ENCODE data around the gene CPEB1. TPM values are rescaled to one million over a fixed set of nuclear protein-coding genes. Genes with fewer than 3 reads are reported as not detected.
"Not testable (repeated sequence)": the region's sequence is repeated elsewhere in the genome, so short reads cannot be mapped to it uniquely, and the experiment has no call there.

Gene CPEB1
- total RNA-seq, 1 experiment from 2014 or later = not detected

DNA sequence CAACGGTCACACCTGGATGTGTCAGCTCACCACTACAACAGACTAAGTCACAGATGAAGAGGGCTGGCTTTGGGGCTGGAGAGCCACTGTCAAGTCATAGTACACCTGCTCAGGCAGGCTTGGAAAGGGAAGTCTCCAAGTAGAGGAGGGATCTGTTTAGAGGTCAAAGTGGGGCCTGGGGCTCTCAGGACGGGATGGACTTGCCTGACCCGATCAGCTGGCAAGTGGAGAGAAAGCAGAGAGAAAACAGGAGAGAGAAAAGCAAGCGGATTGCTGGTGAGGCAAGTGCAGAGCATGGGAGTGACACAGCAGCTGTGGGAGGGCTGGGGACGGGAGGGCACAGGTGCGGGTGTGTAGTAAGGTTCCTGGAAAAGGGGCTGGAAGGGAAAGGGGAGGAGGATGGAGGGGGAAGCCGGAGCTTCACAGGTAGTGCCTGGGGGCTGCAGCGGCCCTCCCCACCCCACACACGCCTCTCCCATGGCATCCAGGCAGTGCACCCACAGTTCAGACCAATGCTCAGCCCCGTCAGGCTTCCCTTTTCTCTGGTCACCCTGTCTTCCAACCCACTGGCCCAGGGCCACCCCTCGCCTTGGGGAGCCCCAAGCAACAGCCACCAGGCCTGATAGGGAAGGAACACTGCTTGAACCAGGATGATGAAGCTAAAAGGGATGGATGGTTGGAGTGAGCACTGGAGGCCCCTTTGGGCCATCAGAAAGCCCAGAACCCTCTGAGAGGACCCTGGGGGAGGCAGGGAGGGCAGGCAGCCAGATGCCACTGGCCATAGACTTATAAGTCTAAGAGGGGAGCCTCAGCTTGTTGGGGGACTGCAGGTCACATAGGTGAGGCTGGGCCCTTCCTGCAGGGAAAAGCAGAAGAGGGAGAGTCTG lies 115.4 kb downstream of the CPEB1 start:
- Histone ChIP-seq H3K79me2 (ENCODE audit: low read length) (no peaks in the 10 kb centered on the region), H3K4me2 (ENCODE audit: low read depth, low read length, poor library complexity, severe bottlenecking) (no peak overlapping the region), H3K9me2 (replicated peaks; ENCODE audit: insufficient read depth, low read length) (no peaks in the 10 kb centered on the region), H3K27me3 (ENCODE audit: low read length) (no peaks in the 10 kb centered on the region), H4K20me1 (ENCODE audit: insufficient read depth, low read depth, low read length) (peaks cover 6% of the 10 kb centered on the region; the same call in 1 of the 2 replicates), H3K27ac (ENCODE audit: low read length) (no peak overlapping the region), H3K9ac (ENCODE audit: low read length) (no peak overlapping the region), H3K9me3 (ENCODE audit: low read length) (no peaks in the 10 kb centered on the region), H2AFZ (ENCODE audit: low read length) (no peak overlapping the region), H3K36me3 (ENCODE audit: insufficient read depth, low read length) (peaks cover 12% of the 10 kb centered on the region), H3K4me1 (ENCODE audit: low read length) (peaks cover 10% of the 10 kb centered on the region), H3K4me3 (ENCODE audit: low read length) (no peak overlapping the region)
- no peak for DNase-seq

DNA sequence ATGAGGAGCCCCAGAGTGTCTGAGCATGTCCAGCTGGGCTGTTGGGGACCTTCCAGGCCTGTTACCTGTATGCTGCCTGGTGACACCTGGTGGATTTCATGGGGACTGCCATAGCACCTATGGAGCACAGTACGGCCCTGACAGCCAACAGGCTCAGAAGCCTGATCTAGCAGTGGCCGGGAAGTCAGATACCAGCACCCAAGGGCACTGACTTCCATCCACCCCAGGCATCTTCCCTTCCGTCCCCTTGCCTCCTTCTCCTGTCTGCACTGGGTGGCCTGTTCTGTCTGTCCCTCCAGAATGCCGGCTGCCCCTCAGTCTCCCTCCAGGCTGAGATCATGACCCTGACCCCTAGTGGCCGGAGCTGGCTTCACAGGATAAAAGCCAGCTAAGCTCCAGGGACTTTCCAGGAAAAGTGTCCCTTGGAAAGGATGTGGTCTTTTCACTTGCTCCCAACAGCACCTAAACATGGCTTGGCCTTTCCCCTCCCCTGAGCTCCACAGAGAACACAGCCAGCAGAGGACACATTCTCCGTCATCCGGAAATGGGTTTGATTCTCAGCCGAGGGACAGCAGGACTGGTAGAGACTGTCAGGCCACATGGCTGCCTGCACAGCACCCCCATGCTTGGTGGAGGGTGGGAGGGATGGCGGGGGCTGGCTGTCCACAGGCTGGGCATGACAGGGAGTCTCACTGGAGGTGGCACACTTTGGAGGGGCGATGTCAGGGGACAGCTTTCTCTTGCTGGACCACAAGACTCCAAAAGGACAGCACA lies 116.4 kb downstream of the CPEB1 start:
- Histone ChIP-seq H3K9ac (ENCODE audit: low read length) (peak overlapping the region; percentile 30; the same call in 1 of the 2 replicates), H3K9me2 (replicated peaks; ENCODE audit: insufficient read depth, low read length) (no peaks in the 10 kb centered on the region), H3K27me3 (ENCODE audit: low read length) (no peaks in the 10 kb centered on the region), H4K20me1 (ENCODE audit: insufficient read depth, low read depth, low read length) (peaks cover 5% of the 10 kb centered on the region; the same call in 1 of the 2 replicates), H3K4me1 (ENCODE audit: low read length) (peaks cover 10% of the 10 kb centered on the region), H3K4me2 (ENCODE audit: low read depth, low read length, poor library complexity, severe bottlenecking) (no peak overlapping the region), H3K9me3 (ENCODE audit: low read length) (no peaks in the 10 kb centered on the region), H3K27ac (ENCODE audit: low read length) (no peak overlapping the region), H3K79me2 (ENCODE audit: low read length) (no peaks in the 10 kb centered on the region), H2AFZ (ENCODE audit: low read length) (no peak overlapping the region), H3K4me3 (ENCODE audit: low read length) (no peak overlapping the region), H3K36me3 (ENCODE audit: insufficient read depth, low read length) (peaks cover 3% of the 10 kb centered on the region; the same call in 1 of the 2 replicates)
- DNase-seq = peak; percentile 79

DNA sequence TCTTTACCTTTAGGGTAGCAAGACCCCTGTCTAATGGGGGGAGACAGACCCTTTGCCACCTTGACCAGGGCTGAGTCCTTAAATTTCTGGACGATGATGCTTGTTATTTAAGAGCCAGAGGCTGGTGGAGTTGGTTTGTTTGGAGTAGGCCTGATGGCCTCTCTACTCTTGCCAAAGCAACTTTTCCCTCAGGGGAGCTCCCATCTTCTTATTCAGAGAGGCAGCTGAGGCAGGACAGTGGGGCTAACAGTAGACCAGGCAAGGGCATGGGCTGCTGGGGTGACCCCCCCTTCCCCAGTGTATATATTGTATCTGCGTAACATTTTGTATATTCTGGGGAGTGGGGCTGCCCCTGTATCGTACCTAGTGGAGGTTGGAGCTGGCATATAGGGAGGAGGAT lies 117.2 kb downstream of the CPEB1 start:
- DNase-seq = no peak
- H2AFZ ChIP-seq (ENCODE audit: low read length) = no peak overlapping the region
- no peaks in the 10 kb centered on the region for H3K9me3 ChIP-seq (ENCODE audit: low read length)
- H3K27me3 ChIP-seq (ENCODE audit: low read length) = no peaks in the 10 kb centered on the region
- no peaks in the 10 kb centered on the region for H3K79me2 ChIP-seq (ENCODE audit: low read length)
- no peaks in the 10 kb centered on the region for H3K36me3 ChIP-seq (ENCODE audit: insufficient read depth, low read length)
- H3K27ac ChIP-seq (ENCODE audit: low read length) = no peak overlapping the region
- no peak overlapping the region for H3K9ac ChIP-seq (ENCODE audit: low read length)
- no peak overlapping the region for H3K4me3 ChIP-seq (ENCODE audit: low read length)
- H3K9me2 ChIP-seq (replicated peaks; ENCODE audit: insufficient read depth, low read length) = no peaks in the 10 kb centered on the region
- H4K20me1 ChIP-seq (ENCODE audit: insufficient read depth, low read depth, low read length) = peaks cover 5% of the 10 kb centered on the region; the same call in 1 of the 2 replicates
- H3K4me1 ChIP-seq (ENCODE audit: low read length) = peaks cover 10% of the 10 kb centered on the region
- H3K4me2 ChIP-seq (ENCODE audit: low read depth, low read length, poor library complexity, severe bottlenecking) = no peak overlapping the region

DNA sequence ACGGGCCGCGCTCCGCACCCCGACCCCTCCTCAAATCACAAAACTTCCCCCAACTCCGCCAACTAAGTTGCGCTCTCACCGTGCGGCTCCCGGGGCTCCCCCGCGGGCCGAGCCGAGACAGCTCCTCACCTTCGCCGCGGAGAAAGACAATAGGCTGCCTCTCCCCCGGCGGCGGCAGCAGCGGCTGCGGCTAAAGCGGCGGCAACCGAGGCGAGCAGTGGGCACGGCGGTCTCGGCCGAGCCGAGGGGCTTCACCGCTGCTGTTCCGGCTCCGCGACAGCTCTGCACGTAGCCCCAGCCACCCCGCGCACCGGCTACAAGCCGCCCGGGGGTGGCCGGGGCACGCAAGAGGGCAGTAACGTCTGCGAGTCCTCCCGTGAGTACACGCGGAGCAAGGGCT lies 133.6 kb downstream of the CPEB1 start:
- H2AFZ ChIP-seq (ENCODE audit: low read length); H4K20me1 ChIP-seq (ENCODE audit: insufficient read depth, low read depth, low read length); H3K36me3 ChIP-seq (ENCODE audit: insufficient read depth, low read length); H3K79me2 ChIP-seq (ENCODE audit: low read length); H3K27me3 ChIP-seq (ENCODE audit: low read length); H3K4me3 ChIP-seq (ENCODE audit: low read length); DNase-seq; H3K4me2 ChIP-seq (ENCODE audit: low read depth, low read length, poor library complexity, severe bottlenecking); H3K9me2 ChIP-seq (replicated peaks; ENCODE audit: insufficient read depth, low read length); H3K4me1 ChIP-seq (ENCODE audit: low read length); H3K9ac ChIP-seq (ENCODE audit: low read length); H3K27ac ChIP-seq (ENCODE audit: low read length); H3K9me3 ChIP-seq (ENCODE audit: low read length): not testable (repeated sequence)

- not testable (repeated sequence) for H2AFZ ChIP-seq (ENCODE audit: low read length); H3K36me3 ChIP-seq (ENCODE audit: insufficient read depth, low read length)
Measured at GRCh38 chr15:82507693-82508092, 139.5 kb downstream of the CPEB1 start.

GRCh38 chr15:82507087-82507486 lies 140.1 kb downstream of the CPEB1 start:
- H3K4me2 ChIP-seq (ENCODE audit: low read depth, low read length, poor library complexity, severe bottlenecking); DNase-seq; H3K4me1 ChIP-seq (ENCODE audit: low read length); H3K36me3 ChIP-seq (ENCODE audit: insufficient read depth, low read length); H3K9me2 ChIP-seq (replicated peaks; ENCODE audit: insufficient read depth, low read length); H3K27me3 ChIP-seq (ENCODE audit: low read length); H3K9me3 ChIP-seq (ENCODE audit: low read length); H3K9ac ChIP-seq (ENCODE audit: low read length); H3K4me3 ChIP-seq (ENCODE audit: low read length); H3K27ac ChIP-seq (ENCODE audit: low read length); H4K20me1 ChIP-seq (ENCODE audit: insufficient read depth, low read depth, low read length); H3K79me2 ChIP-seq (ENCODE audit: low read length); H2AFZ ChIP-seq (ENCODE audit: low read length): not testable (repeated sequence)

More at GRCh38 chr15:82507693-82508092, 139.5 kb downstream of the CPEB1 start:
- H3K9ac ChIP-seq (ENCODE audit: low read length); H3K4me2 ChIP-seq (ENCODE audit: low read depth, low read length, poor library complexity, severe bottlenecking); H3K4me3 ChIP-seq (ENCODE audit: low read length); H3K9me3 ChIP-seq (ENCODE audit: low read length); H3K79me2 ChIP-seq (ENCODE audit: low read length); H3K9me2 ChIP-seq (replicated peaks; ENCODE audit: insufficient read depth, low read length); DNase-seq; H3K27ac ChIP-seq (ENCODE audit: low read length); H4K20me1 ChIP-seq (ENCODE audit: insufficient read depth, low read depth, low read length); H3K4me1 ChIP-seq (ENCODE audit: low read length); H3K27me3 ChIP-seq (ENCODE audit: low read length): not testable (repeated sequence)

DNA sequence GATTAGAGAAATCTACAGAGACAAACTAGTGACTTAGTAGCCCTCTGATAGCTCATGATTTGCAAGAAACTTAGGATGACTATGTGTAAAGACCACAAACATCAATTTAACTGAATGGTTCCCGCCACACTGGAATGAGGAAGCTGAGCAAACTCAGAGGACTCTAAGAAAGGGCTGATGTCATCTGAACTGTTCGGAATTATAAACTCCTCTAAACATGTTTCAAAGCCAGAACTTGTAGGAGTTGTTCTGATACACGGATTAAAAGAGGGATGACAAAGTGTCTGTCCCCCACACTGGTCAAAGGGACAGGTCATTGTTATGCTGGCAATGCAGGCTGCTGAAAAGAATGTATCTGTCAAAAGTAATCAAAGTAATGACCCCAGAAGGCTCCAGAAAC lies 141.3 kb downstream of the CPEB1 start:
- not testable (repeated sequence) for H2AFZ ChIP-seq (ENCODE audit: low read length); H3K27ac ChIP-seq (ENCODE audit: low read length); H4K20me1 ChIP-seq (ENCODE audit: insufficient read depth, low read depth, low read length); H3K4me3 ChIP-seq (ENCODE audit: low read length); H3K9ac ChIP-seq (ENCODE audit: low read length); H3K27me3 ChIP-seq (ENCODE audit: low read length); H3K4me2 ChIP-seq (ENCODE audit: low read depth, low read length, poor library complexity, severe bottlenecking); H3K36me3 ChIP-seq (ENCODE audit: insufficient read depth, low read length); H3K4me1 ChIP-seq (ENCODE audit: low read length); DNase-seq; H3K9me2 ChIP-seq (replicated peaks; ENCODE audit: insufficient read depth, low read length); H3K79me2 ChIP-seq (ENCODE audit: low read length); H3K9me3 ChIP-seq (ENCODE audit: low read length)

DNA sequence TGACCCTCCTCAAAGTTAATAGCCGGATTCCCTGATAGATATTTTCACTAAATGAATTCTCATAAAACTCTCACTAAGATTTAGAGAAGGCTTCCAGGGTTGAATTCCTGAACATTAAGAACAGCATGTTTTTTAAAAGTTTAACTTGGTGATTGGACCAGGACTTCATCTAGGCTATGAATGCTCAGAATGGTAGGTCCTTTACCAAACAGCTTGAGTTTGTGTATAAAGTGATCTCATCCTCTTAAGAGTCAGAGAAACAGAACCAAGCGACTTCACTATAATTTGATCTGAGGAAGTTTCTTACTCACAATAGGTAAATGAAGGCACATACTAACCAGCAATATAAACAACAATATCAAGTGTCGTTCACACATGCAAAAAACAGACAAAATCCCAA lies 143.1 kb downstream of the CPEB1 start:
- not testable (repeated sequence) for H3K36me3 ChIP-seq (ENCODE audit: insufficient read depth, low read length); DNase-seq; H3K9ac ChIP-seq (ENCODE audit: low read length); H3K27ac ChIP-seq (ENCODE audit: low read length); H3K79me2 ChIP-seq (ENCODE audit: low read length); H3K4me1 ChIP-seq (ENCODE audit: low read length); H3K9me3 ChIP-seq (ENCODE audit: low read length); H4K20me1 ChIP-seq (ENCODE audit: insufficient read depth, low read depth, low read length); H3K4me3 ChIP-seq (ENCODE audit: low read length); H3K9me2 ChIP-seq (replicated peaks; ENCODE audit: insufficient read depth, low read length); H3K4me2 ChIP-seq (ENCODE audit: low read depth, low read length, poor library complexity, severe bottlenecking); H3K27me3 ChIP-seq (ENCODE audit: low read length); H2AFZ ChIP-seq (ENCODE audit: low read length)
